Sigmoid colon (tissue), 7 donors: ENCODE data around the gene CAMSAP3. TPM values are rescaled to one million over a fixed set of nuclear protein-coding genes. Genes with fewer than 3 reads are reported as not detected.

Experiments used
- DNase-seq: peaks from one replicate; pipeline ENCODE4 v3.0.0-alpha.2; 2019
- H3K27ac ChIP-seq, 4 donors: fragments of 200-600 bp; sonication (generic); one replicate each; pipeline ENCODE4 v1.5.1; 2016 to 2019; ENCODE audit warnings: mild to moderate bottlenecking in 1 of 4
- H3K27me3 ChIP-seq, 3 donors: fragments of 200-600 bp; sonication (generic); one replicate each; pipeline ENCODE4 v1.5.1; 2019; ENCODE audit warnings: mild to moderate bottlenecking in 1 of 3
- H3K36me3 ChIP-seq, 4 donors: fragments of 200-600 bp; sonication (generic); one replicate each; pipeline ENCODE4 v1.5.1; 2016 to 2019
- H3K4me1 ChIP-seq, 4 donors: fragments of 200-600 bp; sonication (generic); one replicate each; pipeline ENCODE4 v1.5.1; 2017 to 2019
- H3K4me3 ChIP-seq, 4 donors: fragments of 200-600 bp; sonication (generic); one replicate each; pipeline ENCODE4 v1.5.1; 2017 to 2019; ENCODE audit warnings: mild to moderate bottlenecking in 2 of 4, moderate library complexity in 1 of 4
- H3K9me3 ChIP-seq, 4 donors: fragments of 200-600 bp in 3 of 4; sonication (generic) in 3 of 4; one replicate each; pipeline versions ENCODE4 v1.5.1 to v1.6.1; 2013 to 2019
- CTCF ChIP-seq, 4 experiments: fragments of 450-650 bp in 3 of 4; fragments of 200-600 bp in 1 of 4; IDR thresholded peaks; one replicate each; pipeline ENCODE4 v1.5.1; 2016 to 2019; ENCODE audit warnings: antibody characterized with exemption in 4 of 4, mild to moderate bottlenecking in 3 of 4, moderate library complexity in 2 of 4
- EP300 ChIP-seq, 4 donors: sonication (generic); formaldehyde crosslinking; IDR thresholded peaks; one replicate each; pipeline ENCODE4 v1.6.1; 2017; ENCODE audit warnings: antibody characterized with exemption in 4 of 4
- POLR2A ChIP-seq, 2 donors: fragments of 450-650 bp; IDR thresholded peaks; one replicate each; pipeline ENCODE4 v1.6.1; 2016; ENCODE audit warnings: antibody characterized with exemption in 2 of 2, mild to moderate bottlenecking in 2 of 2, moderate library complexity in 2 of 2
- POLR2AphosphoS5 ChIP-seq, 4 donors: sonication (generic); formaldehyde crosslinking; IDR thresholded peaks; one replicate each; pipeline ENCODE4 v1.6.1; 2017; ENCODE audit warnings: antibody characterized with exemption in 4 of 4
- WGBS, 2 donors: extraction: QIAGEN DNeasy Blood & Tissue Kit; methylation state at CpG; one replicate each; pipeline ENCODE4 v1.1.7; 2013; 5-methylcytosine and 5-hydroxymethylcytosine counted together
- intact Hi-C: fragments of 100-400 bp; cut with DNase I; formaldehyde crosslinking; loops from one replicate; pipeline ENCODE4 v1.15.1; 2023
- polyA plus RNA-seq, 3 donors: library from polyadenylated mRNA; stranded (reverse); fragments of 200-250 nt; gene quantifications; one replicate each; pipeline ENCODE4 v1.2.3, GENCODE V29; 2013
- total RNA-seq, 4 donors: library from RNA; depleted of rRNA; stranded (reverse); fragments of >200 nt; gene quantifications; one replicate each; pipeline ENCODE4 v1.1.0, GENCODE V29; 2016
- donor health status: healthy with polysubstance abuse.
- donor health status: Bipolar disorder and iron deficiency.
- donor health status: healthy.

Gene CAMSAP3
- total and polyA plus RNA-seq, 7 donors: under 0.01 to 37.2 (median 7.9) TPM; not detected in 1

GRCh38 chr19:7631577-7631976 lies 35.9 kb downstream of the CAMSAP3 start:
- WGBS, 2 donors: 91 to 93% methylated on average over 12 of the region's 12 CpGs
- intact Hi-C loops: no loop called here
- H3K4me3 ChIP-seq: no peak overlapping the region
- no peak overlapping the region for H3K27ac ChIP-seq
- peaks cover 0 to 11% (median 9%) of the 10 kb centered on the region in 3 donors for H3K27me3 ChIP-seq
- peaks cover 0 to 14% (median 0%) of the 10 kb centered on the region in 4 donors for H3K36me3 ChIP-seq
- TF ChIP-seq EP300 (IDR thresholded peaks at IDR 0.05) (no peak), CTCF (IDR thresholded peaks at IDR 0.05) (no peak)
- no peak for DNase-seq
- no peaks in the 10 kb centered on the region for H3K9me3 ChIP-seq
- peaks cover 0 to 38% (median 33%) of the 10 kb centered on the region in 4 donors for H3K4me1 ChIP-seq

- intact Hi-C loops: no loop called here
- Histone ChIP-seq H3K27ac (no peak overlapping the region), H3K9me3 (no peaks in the 10 kb centered on the region)
Measured at GRCh38 chr19:7632340-7633203, 36.9 kb downstream of the CAMSAP3 start.

GRCh38 chr19:7633698-7634097 lies 38.0 kb downstream of the CAMSAP3 start, which contains the start of gene PCP2:
Gene PCP2, minus strand, starts transcription at chr19:7633719. Its CDS starts 262 bp downstream, at chr19:7633457.
- H3K4me1 ChIP-seq: peaks cover 0 to 25% (median 17%) of the 10 kb centered on the region in 4 donors
- H3K4me3 ChIP-seq: no peak within 1 kb of the TSS
- intact Hi-C loops: no loop called here
- H3K27ac ChIP-seq: no peak within 1 kb of the TSS
- WGBS, 2 donors: 12 to 45% methylated on average over 1 to 2 of the region's 2 CpGs
- no peak for TF ChIP-seq POLR2AphosphoS5 (IDR thresholded peaks at IDR 0.05)
- no peak for TF ChIP-seq POLR2A (IDR thresholded peaks at IDR 0.05)
- TF ChIP-seq EP300 (IDR thresholded peaks at IDR 0.05): no peak
- no peak for TF ChIP-seq CTCF (IDR thresholded peaks at IDR 0.05)
- H3K36me3 ChIP-seq: peaks cover 0 to 10% (median 0%) of the 10 kb centered on the region in 4 donors
- peaks cover 0 to 32% (median 31%) of the 10 kb centered on the region in 3 donors for H3K27me3 ChIP-seq
- no peak for DNase-seq
- H3K9me3 ChIP-seq: no peaks in the 10 kb centered on the region

More at GRCh38 chr19:7632340-7633203, 36.9 kb downstream of the CAMSAP3 start:
- TF ChIP-seq POLR2AphosphoS5 (IDR thresholded peaks at IDR 0.05): no peak
- no peak for TF ChIP-seq CTCF (IDR thresholded peaks at IDR 0.05)
- no peak for TF ChIP-seq EP300 (IDR thresholded peaks at IDR 0.05)
- TF ChIP-seq POLR2A (IDR thresholded peaks at IDR 0.05): no peak
- H3K4me1 ChIP-seq: peaks cover 0 to 36% (median 28%) of the 10 kb centered on the region in 4 donors
- H3K4me3 ChIP-seq: no peak overlapping the region
- 93 to 94% methylated on average over 40 of the region's 40 CpGs for WGBS, 2 donors
- no peak for DNase-seq
- H3K27me3 ChIP-seq: peaks cover 0 to 20% (median 19%) of the 10 kb centered on the region in 3 donors
- peaks cover 0 to 10% (median 0%) of the 10 kb centered on the region in 4 donors for H3K36me3 ChIP-seq

- 59 to 70% methylated on average over 6 of the region's 6 CpGs for WGBS, 2 donors
- Histone ChIP-seq H3K36me3 (peaks cover 0 to 10% (median 0%) of the 10 kb centered on the region in 4 donors), H3K9me3 (no peaks in the 10 kb centered on the region), H3K4me3 (no peak overlapping the region), H3K27me3 (peaks cover 0 to 41% (median 41%) of the 10 kb centered on the region in 3 donors), H3K27ac (no peak overlapping the region), H3K4me1 (peaks cover 0 to 12% (median 7%) of the 10 kb centered on the region in 4 donors)
- no peak for DNase-seq
- intact Hi-C loops: no loop called here
- TF ChIP-seq EP300 (IDR thresholded peaks at IDR 0.05): no peak
- TF ChIP-seq POLR2A (IDR thresholded peaks at IDR 0.05): no peak
- TF ChIP-seq CTCF (IDR thresholded peaks at IDR 0.05): no peak
- no peak for TF ChIP-seq POLR2AphosphoS5 (IDR thresholded peaks at IDR 0.05)
Measured at GRCh38 chr19:7635670-7636069, 40.0 kb downstream of the CAMSAP3 start.
